B cell (primary cell): ENCODE data around the gene SEH1L.

Source experiments
- CTCF ChIP-seq: fragments of 200-600 bp; IDR thresholded peaks from one replicate; pipeline ENCODE4 v1.8.0; 2022; ENCODE audit warnings: antibody characterized with exemption, mild to moderate bottlenecking
- EZH2 ChIP-seq: IDR thresholded peaks from 2 replicates; pipeline ENCODE4 v1.6.1; 2012; ENCODE audit warnings: borderline replicate concordance, low read depth, mild to moderate bottlenecking, moderate library complexity, low read length; ENCODE audit not compliant: insufficient read depth, poor library complexity, severe bottlenecking

GRCh38 chr18:13014232-13014631 lies 66.4 kb downstream of the SEH1L start:
- TF ChIP-seq CTCF (no peak), EZH2 (no peak)
